ENCODE results near the gene PLA2G4B. TPM values are rescaled to one million over a fixed set of nuclear protein-coding genes. Genes with fewer than 3 reads are reported as not detected.

The PLA2G4B gene
- total RNA-seq, 2 donors from 2014 or later, result 6.9 to 10.1 TPM

DNA sequence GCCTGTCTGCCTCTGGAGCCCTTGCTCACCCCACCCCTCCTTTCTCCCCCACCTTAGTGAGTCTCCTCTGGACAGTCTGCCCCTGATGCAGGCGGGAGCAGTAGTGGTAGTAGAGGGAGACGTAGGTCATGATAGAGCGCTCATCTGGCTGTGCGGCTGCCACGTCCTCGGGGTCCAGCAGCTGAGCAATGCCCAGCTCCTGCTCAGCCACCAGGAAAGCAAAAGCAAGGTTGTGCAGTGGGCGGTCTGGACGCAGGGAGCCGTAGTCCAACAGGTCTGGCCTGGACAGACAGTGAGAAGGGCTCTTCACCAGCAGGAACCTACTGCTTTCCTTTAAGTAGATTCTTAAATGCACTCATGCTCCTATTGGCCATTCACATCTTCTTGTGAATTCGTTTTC, 48.5 kb downstream of the PLA2G4B start:
- Histone ChIP-seq H3K36me3 (ENCODE audit: control insufficient read depth, insufficient read depth, low read length) (no peaks in the 10 kb centered on the region), H3K4me3 (ENCODE audit: low read length) (no peak overlapping the region), H3K9ac (ENCODE audit: extremely low read depth, low read length, poor library complexity, severe bottlenecking) (no peak overlapping the region), H3K27me3 (ENCODE audit: control insufficient read depth, insufficient read depth, low read length, poor library complexity, severe bottlenecking) (peaks cover 14% of the 10 kb centered on the region), H3K27ac (ENCODE audit: low read depth, low read length) (no peak overlapping the region), H3K4me1 (ENCODE audit: control insufficient read depth, insufficient read depth, low read length) (peaks cover 18% of the 10 kb centered on the region), H3K9me3 (ENCODE audit: control insufficient read depth, low read length) (no peaks in the 10 kb centered on the region)
- no peak overlapping the region for H3K27ac Mint-ChIP-seq
- H3K27me3 Mint-ChIP-seq (ENCODE audit: insufficient read depth), result peaks cover 20% of the 10 kb centered on the region
- WGBS, 2 experiments (ENCODE audit: insufficient coverage in 1 of 2, insufficient read length in 1 of 2), result 89 to 94% methylated on average over 4 to 10 of the region's 10 CpGs
- H3K4me3 Mint-ChIP-seq, result no peak overlapping the region
- DNase-seq, result no peak
- TF ChIP-seq, protein P1, sequence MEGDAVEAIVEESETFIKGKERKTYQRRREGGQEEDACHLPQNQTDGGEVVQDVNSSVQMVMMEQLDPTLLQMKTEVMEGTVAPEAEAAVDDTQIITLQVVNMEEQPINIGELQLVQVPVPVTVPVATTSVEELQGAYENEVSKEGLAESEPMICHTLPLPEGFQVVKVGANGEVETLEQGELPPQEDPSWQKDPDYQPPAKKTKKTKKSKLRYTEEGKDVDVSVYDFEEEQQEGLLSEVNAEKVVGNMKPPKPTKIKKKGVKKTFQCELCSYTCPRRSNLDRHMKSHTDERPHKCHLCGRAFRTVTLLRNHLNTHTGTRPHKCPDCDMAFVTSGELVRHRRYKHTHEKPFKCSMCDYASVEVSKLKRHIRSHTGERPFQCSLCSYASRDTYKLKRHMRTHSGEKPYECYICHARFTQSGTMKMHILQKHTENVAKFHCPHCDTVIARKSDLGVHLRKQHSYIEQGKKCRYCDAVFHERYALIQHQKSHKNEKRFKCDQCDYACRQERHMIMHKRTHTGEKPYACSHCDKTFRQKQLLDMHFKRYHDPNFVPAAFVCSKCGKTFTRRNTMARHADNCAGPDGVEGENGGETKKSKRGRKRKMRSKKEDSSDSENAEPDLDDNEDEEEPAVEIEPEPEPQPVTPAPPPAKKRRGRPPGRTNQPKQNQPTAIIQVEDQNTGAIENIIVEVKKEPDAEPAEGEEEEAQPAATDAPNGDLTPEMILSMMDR (conservative IDR thresholded peaks at IDR 0.05), result no peak
- no peaks in the 10 kb centered on the region for H3K9me3 Mint-ChIP-seq
- peaks cover 19% of the 10 kb centered on the region for H3K4me1 Mint-ChIP-seq
- H3K36me3 Mint-ChIP-seq (ENCODE audit: low read depth), result no peaks in the 10 kb centered on the region

DNA sequence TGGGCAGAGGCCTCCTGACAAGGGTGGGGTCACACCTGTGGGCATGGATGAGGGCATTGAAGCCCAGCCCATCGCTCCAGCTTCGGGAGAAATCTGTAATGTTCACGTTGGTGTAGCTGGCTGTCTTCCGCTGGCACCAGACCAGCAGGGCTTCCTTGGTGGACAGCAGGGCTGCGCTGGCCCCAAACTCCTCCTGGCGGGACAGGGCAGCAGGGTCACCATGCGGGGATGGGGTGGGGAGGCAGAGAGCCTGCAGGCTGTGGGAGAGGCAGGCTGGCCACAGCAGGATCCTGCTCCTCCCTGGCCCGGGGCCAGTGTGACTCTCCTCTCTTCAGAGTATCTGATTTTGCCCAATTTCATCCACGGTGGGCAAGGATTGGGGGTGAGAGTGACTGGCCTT, 49.2 kb downstream of the PLA2G4B start:
- peaks cover 18% of the 10 kb centered on the region for H3K4me1 ChIP-seq (ENCODE audit: control insufficient read depth, insufficient read depth, low read length)
- peaks cover 7% of the 10 kb centered on the region for H3K27me3 ChIP-seq (ENCODE audit: control insufficient read depth, insufficient read depth, low read length, poor library complexity, severe bottlenecking)
- peaks cover 24% of the 10 kb centered on the region for H3K4me1 Mint-ChIP-seq
- H3K4me3 ChIP-seq (ENCODE audit: low read length), result no peak overlapping the region
- no peak for DNase-seq
- no peaks in the 10 kb centered on the region for H3K36me3 Mint-ChIP-seq (ENCODE audit: low read depth)
- no peaks in the 10 kb centered on the region for H3K9me3 ChIP-seq (ENCODE audit: control insufficient read depth, low read length)
- WGBS, 2 experiments (ENCODE audit: insufficient coverage in 1 of 2, insufficient read length in 1 of 2), result 92 to 100% methylated on average over 7 to 9 of the region's 9 CpGs
- no peak overlapping the region for H3K4me3 Mint-ChIP-seq
- H3K27me3 Mint-ChIP-seq (ENCODE audit: insufficient read depth), result peaks cover 13% of the 10 kb centered on the region
- H3K9ac ChIP-seq (ENCODE audit: extremely low read depth, low read length, poor library complexity, severe bottlenecking), result no peak overlapping the region
- TF ChIP-seq, protein P1 (conservative IDR thresholded peaks at IDR 0.05), result no peak
- no peaks in the 10 kb centered on the region for H3K36me3 ChIP-seq (ENCODE audit: control insufficient read depth, insufficient read depth, low read length)
- H3K27ac Mint-ChIP-seq, result no peak overlapping the region
- H3K27ac ChIP-seq (ENCODE audit: low read depth, low read length), result no peak overlapping the region
- no peaks in the 10 kb centered on the region for H3K9me3 Mint-ChIP-seq

DNA sequence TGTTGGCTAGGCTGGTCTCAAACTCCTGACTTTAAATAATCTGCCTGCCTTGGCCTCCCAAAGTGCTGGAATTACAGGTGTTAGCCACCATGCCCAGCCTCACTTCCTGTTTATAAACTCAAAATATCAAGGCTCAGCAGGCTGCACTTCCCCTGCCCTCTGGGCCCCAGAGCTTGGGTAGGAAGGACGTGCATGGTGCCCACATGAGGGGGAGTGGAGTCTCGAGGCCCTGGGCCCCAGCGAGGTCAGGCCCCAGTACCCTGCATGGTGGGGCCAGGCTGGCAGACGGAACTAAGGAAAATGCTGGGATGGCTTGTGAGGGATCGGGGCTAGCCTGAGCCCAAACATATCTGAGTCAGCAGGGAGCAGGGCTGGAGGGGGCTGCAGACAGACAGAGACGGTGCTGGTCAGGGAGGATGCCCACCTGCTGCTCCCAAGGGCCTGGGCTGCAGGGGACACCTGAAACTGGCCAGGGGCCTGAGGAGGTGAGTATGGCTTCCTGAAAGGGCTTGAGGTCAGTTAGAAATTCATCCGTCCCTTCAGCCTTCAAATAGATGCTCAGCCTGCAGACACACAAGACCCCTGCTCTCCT, 50.1 kb downstream of the PLA2G4B start:
- Histone ChIP-seq H3K27ac (ENCODE audit: low read depth, low read length) (no peak overlapping the region), H3K4me1 (ENCODE audit: control insufficient read depth, insufficient read depth, low read length) (peaks cover 18% of the 10 kb centered on the region), H3K36me3 (ENCODE audit: control insufficient read depth, insufficient read depth, low read length) (no peaks in the 10 kb centered on the region), H3K9me3 (ENCODE audit: control insufficient read depth, low read length) (no peaks in the 10 kb centered on the region), H3K4me3 (ENCODE audit: low read length) (no peak overlapping the region), H3K9ac (ENCODE audit: extremely low read depth, low read length, poor library complexity, severe bottlenecking) (no peak overlapping the region), H3K27me3 (ENCODE audit: control insufficient read depth, insufficient read depth, low read length, poor library complexity, severe bottlenecking) (no peaks in the 10 kb centered on the region)
- DNase-seq, result no peak
- Mint-ChIP-seq H3K9me3 (no peaks in the 10 kb centered on the region), H3K4me3 (no peak overlapping the region), H3K4me1 (peaks cover 24% of the 10 kb centered on the region), H3K27me3 (ENCODE audit: insufficient read depth) (peaks cover 6% of the 10 kb centered on the region), H3K27ac (no peak overlapping the region), H3K36me3 (ENCODE audit: low read depth) (no peaks in the 10 kb centered on the region)
- 89 to 90% methylated on average over 4 to 7 of the region's 7 CpGs for WGBS, 2 experiments (ENCODE audit: insufficient coverage in 1 of 2, insufficient read length in 1 of 2)
- TF ChIP-seq, protein P1 (conservative IDR thresholded peaks at IDR 0.05), result no peak
